Stimulated activated CD8-positive, alpha-beta memory T cell treated with anti-CD3 and anti-CD28 coated beads, Interleukin-7, amount 100 ng/mL, for 4 hours (primary cell): ENCODE data around the gene LRFN2.

ENCODE experiments used
- DNase-seq, 2 donors: peaks; one replicate each; pipeline ENCODE4 v3.0.0-alpha.2; 2020; ENCODE audit warnings: low read depth in 2 of 2

LRFN2 gene

DNA sequence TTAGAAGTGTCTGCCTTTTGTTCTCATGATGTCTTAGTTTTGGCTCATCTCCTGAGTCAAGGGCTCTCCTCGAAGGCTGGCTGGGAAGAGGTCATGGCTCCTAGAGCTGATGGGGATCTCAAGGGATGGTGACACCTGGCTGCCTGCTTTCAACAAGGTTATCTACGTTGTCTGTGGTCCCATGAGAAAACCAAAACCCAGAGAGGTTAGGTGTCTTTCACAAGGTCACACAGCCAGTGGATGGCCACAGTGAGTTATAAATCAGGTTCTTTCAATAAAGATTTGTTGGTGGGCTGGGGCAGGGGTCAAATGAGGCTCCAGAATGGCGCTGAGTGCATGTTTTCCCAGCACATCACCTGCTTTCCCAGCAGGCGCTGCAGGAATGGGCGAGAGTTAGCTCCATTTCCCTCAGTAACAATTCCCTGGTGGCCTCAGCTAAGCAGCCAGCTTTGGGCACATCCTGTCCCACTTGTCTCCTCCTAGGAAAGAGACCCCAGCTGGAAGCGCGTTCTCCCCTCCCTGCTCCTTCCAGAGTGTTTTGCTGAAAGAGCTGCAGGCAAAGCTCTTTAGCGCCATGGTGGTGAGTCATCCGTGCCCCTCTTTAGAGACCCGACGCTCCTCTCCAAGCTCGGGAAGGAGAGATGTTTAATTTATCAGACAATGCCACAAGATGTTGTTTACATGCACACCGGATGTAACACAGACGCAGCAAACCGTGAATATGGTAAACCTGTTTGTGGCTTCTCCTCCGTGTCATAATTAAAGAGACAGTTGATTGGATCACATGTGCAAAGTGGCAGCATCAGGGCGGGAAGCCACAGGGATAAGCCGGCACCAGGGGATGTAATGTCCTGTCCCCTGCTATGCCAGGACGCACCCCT is 109.7 kb downstream of the LRFN2 start:
- peak; percentile 8 to 14 for DNase-seq

GRCh38 chr6:40476673-40477072 is 110.5 kb downstream of the LRFN2 start:
- DNase-seq, result no peak

- no peak for DNase-seq
Measured at GRCh38 chr6:40474937-40475336, 112.2 kb downstream of the LRFN2 start.

DNA sequence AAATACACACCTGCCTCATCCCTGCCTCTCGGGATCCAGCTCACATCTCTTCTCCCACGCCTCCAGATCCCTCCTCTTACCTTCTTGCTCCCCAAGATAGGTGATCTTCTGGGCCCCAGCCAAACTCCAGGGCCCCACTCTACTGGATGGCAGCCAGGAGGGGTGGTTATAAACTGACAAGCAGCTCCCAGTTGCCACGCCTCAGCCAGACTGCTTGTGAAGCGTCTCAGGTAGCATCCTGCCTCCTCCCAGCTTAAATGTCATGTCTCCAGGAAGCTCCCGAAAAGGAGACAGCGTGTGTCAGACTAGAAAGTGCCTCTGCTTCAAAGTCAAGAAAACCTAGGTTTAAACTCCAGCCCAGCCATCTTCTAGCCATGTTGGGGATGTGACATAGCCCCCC is 114.1 kb downstream of the LRFN2 start:
- no peak for DNase-seq

- no peak for DNase-seq
Measured at GRCh38 chr6:40472353-40472752, 114.8 kb downstream of the LRFN2 start.

DNA sequence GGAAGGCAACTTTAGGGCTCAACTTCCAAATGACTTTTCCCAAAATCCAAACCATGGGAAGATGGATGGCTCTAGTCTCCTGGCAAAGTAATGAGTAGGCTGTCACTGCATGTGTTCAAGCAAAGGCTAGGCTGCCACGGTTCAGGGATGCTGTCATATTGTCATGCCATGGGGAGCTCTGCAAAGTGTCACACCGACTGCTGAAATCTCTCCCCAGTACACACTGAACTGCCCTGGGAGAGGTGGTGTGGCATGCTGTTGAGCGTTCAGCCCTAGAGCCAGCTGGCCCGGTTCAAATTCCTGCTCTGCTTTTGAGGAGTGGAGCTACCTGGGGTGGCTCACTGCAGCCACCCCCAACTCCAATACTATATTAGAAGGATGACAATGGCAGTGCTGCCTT is 115.9 kb downstream of the LRFN2 start:
- no peak for DNase-seq

GRCh38 chr6:40469323-40469722 is 117.8 kb downstream of the LRFN2 start:
- DNase-seq, result no peak

DNA sequence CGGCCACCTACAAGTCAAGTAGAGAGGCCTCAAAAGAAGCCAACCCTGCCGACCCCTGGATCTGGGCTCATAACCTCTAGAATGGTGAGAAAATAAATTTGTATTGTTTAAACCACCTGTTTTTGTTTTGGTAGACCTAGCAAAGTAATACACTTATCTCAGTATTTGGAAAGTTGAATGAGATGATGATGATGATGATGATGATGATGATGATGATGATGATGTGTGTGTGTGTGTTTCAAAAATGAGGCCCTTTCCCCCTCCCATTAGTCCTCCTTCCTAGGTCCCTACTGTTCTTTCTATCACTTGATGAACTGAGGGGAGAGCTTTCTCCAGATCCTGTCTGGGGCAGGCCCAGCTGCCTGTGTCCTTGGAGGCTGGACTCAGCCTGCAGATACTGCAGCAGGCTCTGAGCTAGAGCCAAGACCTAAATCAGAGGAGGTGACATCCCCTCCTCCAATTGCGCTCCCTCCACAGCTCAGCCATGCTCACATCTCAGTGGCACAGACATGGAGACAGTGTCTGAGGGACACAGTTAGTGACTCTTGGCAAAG is 120.1 kb downstream of the LRFN2 start:
- DNase-seq, result no peak

- no peak for DNase-seq
Measured at GRCh38 chr6:40461643-40462042, 125.5 kb downstream of the LRFN2 start.

GRCh38 chr6:40460380-40460779 is 126.8 kb downstream of the LRFN2 start:
- no peak for DNase-seq

- DNase-seq, result no peak
Measured at GRCh38 chr6:40457261-40457660, 129.9 kb downstream of the LRFN2 start.

DNA sequence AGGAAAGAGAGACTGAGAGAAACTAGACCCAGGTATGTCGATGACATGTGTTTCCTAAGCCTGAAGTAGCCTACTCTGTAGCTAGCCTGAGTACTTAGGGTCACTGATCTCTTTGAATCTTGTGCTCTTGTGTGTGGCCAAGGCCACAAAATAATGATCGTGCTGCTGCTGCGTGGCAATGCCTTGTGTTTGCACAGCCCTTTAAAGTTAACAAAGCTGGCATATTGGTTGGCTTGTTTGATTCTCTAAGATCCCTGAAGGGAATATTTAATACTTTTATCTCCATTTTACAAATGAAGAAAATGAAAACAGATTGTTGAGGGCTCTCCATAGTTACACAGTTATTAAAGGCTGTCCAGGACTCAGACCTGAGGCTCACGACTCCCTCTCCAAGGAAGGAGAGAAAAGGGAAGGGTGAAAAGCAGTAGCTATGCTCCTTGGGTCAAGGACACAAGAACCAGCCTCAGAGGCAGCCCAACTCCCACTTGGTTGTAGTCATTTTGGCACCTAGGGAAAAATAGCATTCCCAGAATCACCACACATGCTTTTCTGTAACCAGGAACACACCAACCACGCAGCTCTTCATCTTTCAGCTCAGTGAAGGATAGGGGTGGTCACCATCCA is 130.7 kb downstream of the LRFN2 start:
- no peak for DNase-seq

DNA sequence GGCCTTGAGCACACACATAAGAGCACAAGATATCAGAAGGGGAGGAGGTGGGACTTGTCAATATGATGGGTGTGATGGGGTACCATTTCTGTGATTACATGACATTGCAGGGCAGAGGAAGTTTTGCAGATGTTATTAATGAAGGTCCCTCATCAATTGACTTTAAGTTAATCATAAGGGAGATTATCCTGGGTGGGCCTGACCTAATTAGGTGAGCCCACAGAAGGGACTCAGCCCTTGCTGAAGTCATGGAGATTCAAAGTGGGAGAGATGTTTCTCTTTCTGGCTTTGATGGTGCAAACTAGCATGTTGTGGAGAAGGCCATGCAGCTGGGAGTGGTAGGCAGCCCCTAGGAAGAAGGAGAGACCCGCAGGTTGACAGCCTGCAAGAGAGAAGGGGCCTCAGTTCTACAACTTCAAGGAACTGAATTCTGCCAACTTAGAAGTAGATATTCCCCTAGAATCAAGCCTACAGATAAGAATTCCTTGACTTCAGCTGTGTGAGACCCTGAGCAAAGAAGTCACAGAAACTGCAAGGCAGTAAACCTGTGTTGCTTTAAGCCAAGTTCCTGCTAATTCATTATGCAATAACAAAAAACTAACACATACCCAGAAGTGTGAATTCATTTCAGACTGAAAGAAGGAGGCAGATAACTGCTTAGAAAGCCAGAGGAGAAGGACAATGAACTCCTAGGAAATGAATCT is 131.3 kb downstream of the LRFN2 start:
- DNase-seq, result no peak

- no peak for DNase-seq
Measured at GRCh38 chr6:40450483-40450882, 136.7 kb downstream of the LRFN2 start.

- DNase-seq, result no peak
Measured at GRCh38 chr6:40444811-40445210, 142.4 kb downstream of the LRFN2 start.

GRCh38 chr6:40444312-40444711 is 142.9 kb downstream of the LRFN2 start:
- DNase-seq, result no peak

- DNase-seq, result no peak
Measured at GRCh38 chr6:40443842-40444241, 143.3 kb downstream of the LRFN2 start.

GRCh38 chr6:40442591-40442990 is 144.6 kb downstream of the LRFN2 start:
- no peak for DNase-seq

DNA sequence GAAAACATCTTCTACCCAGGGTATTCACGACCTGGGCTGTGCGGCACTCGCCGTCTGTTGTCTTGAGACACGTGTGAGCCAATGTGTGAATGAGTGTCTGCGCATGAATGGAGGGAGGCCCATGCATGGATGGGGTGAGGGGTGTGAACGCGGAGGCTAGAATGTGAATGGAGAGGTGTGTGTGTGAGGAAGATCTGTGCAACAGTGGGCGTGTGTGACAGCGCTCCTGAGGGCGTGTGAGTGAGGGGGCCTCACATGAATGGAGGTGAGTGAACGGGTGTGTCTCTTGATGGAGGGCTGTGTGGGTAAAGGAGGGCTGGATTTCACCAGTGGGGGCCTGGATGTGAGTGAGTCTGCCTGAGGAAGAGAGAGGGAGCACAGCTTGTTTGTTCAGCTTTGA is 146.0 kb downstream of the LRFN2 start:
- DNase-seq, result no peak

DNA sequence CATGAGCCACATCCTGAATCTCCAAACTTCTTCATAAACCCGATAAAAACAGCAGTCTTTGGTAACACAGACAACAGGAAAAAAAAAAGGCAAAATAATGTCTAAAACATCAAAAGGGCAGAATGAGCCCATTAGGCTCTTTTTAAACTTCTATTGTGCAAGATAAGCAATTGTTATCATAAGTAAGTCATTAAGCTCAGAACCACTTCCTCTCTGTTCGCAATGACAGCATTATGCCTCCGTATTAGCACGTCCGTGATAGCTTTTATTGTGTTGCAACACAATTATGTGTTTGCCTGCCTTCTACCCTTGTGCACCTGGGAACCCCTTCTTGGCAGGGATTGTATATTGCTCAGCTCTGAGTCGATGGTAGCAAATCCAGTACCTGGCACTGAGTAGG is 147.1 kb downstream of the LRFN2 start:
- DNase-seq, result no peak

GRCh38 chr6:40439026-40439800 is 148.0 kb downstream of the LRFN2 start:
- DNase-seq, result no peak
